ENCODE measurements around the gene TMEM219. TPM values are rescaled to one million over a fixed set of nuclear protein-coding genes. Genes with fewer than 3 reads are reported as not detected.

The TMEM219 gene
- total and polyA plus RNA-seq, 2 experiments from 2014 or later, result 106 to 189 TPM

DNA sequence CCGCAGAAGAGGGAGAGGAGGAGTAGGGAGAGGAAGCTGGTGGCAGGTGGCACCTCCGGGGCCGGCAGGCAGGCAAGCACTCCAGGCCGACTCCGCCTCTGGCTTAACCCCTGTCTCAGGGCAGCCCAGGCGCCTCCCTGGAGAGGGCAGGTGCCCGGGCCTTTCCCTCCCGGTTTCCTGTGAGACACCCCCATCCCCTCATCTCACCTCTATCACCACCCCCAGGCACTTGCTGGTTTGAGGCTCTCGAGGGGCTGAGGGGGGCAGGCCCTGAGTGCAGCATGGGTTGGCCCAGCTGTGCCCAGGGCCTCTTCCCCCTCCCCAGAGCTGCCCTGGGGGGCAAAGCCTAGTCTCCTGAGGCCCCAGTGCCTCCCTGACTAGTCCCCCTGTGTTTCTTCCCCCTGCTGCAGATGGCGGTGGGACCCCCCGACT lies 42.9 kb downstream of the TMEM219 start:
- Histone ChIP-seq H3K9me2 (replicated peaks; ENCODE audit: insufficient read depth) (no peaks in the 10 kb centered on the region), H3K27ac (no peak overlapping the region), H3K4me2 (no peak overlapping the region), H2AFZ (no peak overlapping the region), H3K9me3 (ENCODE audit: low read depth) (no peaks in the 10 kb centered on the region), H3K27me3 (peaks cover 2% of the 10 kb centered on the region), H4K20me1 (ENCODE audit: insufficient read depth, poor library complexity, severe bottlenecking) (no peaks in the 10 kb centered on the region), H3K36me3 (replicated peaks; ENCODE audit: insufficient read depth, low read depth) (no peaks in the 10 kb centered on the region), H3K79me2 (no peaks in the 10 kb centered on the region), H3K4me1 (ENCODE audit: insufficient read depth) (no peaks in the 10 kb centered on the region), H3K4me3 (no peak overlapping the region)
- 84% methylated on average over 9 of the region's 11 CpGs for WGBS (ENCODE audit: low lambda C conversion rate, missing lambda C conversion rate)
- DNase-seq (ENCODE audit: low spot score), result no peak
- TF ChIP-seq EZH2 (IDR thresholded peaks at IDR 0.05; ENCODE audit: borderline replicate concordance) (no peak), EZH2phosphoT487 (IDR thresholded peaks at IDR 0.05; ENCODE audit: low read depth, severe bottlenecking, unreplicated experiment) (no peak)
- TF ChIP-seq, protein P1, sequence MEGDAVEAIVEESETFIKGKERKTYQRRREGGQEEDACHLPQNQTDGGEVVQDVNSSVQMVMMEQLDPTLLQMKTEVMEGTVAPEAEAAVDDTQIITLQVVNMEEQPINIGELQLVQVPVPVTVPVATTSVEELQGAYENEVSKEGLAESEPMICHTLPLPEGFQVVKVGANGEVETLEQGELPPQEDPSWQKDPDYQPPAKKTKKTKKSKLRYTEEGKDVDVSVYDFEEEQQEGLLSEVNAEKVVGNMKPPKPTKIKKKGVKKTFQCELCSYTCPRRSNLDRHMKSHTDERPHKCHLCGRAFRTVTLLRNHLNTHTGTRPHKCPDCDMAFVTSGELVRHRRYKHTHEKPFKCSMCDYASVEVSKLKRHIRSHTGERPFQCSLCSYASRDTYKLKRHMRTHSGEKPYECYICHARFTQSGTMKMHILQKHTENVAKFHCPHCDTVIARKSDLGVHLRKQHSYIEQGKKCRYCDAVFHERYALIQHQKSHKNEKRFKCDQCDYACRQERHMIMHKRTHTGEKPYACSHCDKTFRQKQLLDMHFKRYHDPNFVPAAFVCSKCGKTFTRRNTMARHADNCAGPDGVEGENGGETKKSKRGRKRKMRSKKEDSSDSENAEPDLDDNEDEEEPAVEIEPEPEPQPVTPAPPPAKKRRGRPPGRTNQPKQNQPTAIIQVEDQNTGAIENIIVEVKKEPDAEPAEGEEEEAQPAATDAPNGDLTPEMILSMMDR (IDR thresholded peaks at IDR 0.05; ENCODE audit: poor library complexity), result no peak

DNA sequence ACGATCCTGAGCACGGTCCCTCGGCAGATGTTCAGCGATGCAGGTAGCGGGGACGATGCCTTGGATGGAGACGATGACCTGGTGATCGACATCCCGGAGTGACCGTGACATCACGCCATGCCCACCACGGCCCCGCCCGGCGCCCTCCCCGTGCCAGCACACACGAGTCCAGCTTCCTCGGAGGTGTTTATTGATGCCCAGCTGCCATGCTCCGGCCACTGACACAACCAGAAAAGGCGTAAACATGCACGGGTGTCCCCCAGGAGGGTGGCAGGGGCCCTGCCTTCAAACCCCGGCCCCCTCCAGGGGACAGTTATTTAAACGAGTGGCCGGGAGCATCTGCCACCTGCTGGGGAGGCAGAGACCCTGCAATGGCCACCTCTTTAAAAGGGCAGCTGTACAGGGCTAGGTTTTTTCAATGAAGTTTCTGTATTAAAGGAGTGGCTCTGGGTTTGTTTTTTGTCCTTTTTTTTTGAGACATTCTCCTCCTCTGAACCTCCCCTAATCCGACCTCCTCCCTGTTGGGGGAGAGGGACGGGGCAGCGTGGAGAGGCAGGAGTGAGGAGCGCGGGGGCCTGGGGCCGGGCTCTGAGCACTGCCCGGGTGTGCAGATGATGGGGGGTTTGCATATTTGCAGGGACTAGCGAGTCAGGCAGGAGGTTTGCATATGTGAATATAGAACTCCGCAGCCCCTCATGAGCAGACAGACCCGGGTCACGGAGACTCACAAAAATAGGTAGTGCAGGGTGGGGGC lies 43.6 kb downstream of the TMEM219 start:
- no peak overlapping the region for H2AFZ ChIP-seq
- no peaks in the 10 kb centered on the region for H3K9me2 ChIP-seq (replicated peaks; ENCODE audit: insufficient read depth)
- H3K36me3 ChIP-seq (replicated peaks; ENCODE audit: insufficient read depth, low read depth), result no peaks in the 10 kb centered on the region
- H4K20me1 ChIP-seq (ENCODE audit: insufficient read depth, poor library complexity, severe bottlenecking), result no peaks in the 10 kb centered on the region
- H3K4me3 ChIP-seq, result no peak overlapping the region
- no peaks in the 10 kb centered on the region for H3K4me1 ChIP-seq (ENCODE audit: insufficient read depth)
- peaks cover 9% of the 10 kb centered on the region for H3K27me3 ChIP-seq
- no peaks in the 10 kb centered on the region for H3K9me3 ChIP-seq (ENCODE audit: low read depth)
- H3K27ac ChIP-seq, result no peak overlapping the region
- no peaks in the 10 kb centered on the region for H3K79me2 ChIP-seq
- H3K4me2 ChIP-seq, result no peak overlapping the region
- TF ChIP-seq EZH2phosphoT487 (IDR thresholded peaks at IDR 0.05; ENCODE audit: low read depth, severe bottlenecking, unreplicated experiment) (no peak), EZH2 (IDR thresholded peaks at IDR 0.05; ENCODE audit: borderline replicate concordance) (no peak)
- TF ChIP-seq, protein P1 (IDR thresholded peaks at IDR 0.05; ENCODE audit: poor library complexity), result peak; percentile 65
- DNase-seq (ENCODE audit: low spot score), result peak; percentile 61
- WGBS (ENCODE audit: low lambda C conversion rate, missing lambda C conversion rate), result 78% methylated on average over 26 of the region's 35 CpGs

DNA sequence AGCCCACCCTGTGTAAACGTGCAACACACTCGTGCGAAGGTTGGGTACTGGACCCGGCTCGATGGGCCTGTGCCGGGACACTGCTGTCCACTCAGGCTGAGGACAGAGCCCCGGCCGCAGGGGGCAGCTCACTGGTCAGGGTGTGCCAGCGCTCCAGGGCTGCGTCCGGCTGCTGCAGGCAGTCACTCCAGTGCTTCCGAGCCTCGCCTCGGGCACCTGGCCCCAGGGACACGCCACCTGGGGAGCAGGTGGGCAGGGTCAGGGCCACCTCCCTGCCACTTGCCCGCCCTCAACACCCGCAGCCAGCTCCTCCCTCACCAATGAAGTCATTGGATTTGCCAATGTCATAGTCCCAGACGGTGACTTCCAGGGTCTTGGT lies 44.2 kb downstream of the TMEM219 start:
- Histone ChIP-seq H4K20me1 (ENCODE audit: insufficient read depth, poor library complexity, severe bottlenecking) (no peaks in the 10 kb centered on the region), H3K4me2 (no peak overlapping the region), H3K79me2 (no peaks in the 10 kb centered on the region), H3K4me1 (ENCODE audit: insufficient read depth) (no peaks in the 10 kb centered on the region), H3K9me3 (ENCODE audit: low read depth) (no peaks in the 10 kb centered on the region), H3K36me3 (replicated peaks; ENCODE audit: insufficient read depth, low read depth) (no peaks in the 10 kb centered on the region), H3K27ac (no peak overlapping the region), H3K9me2 (replicated peaks; ENCODE audit: insufficient read depth) (no peaks in the 10 kb centered on the region), H3K4me3 (no peak overlapping the region), H2AFZ (no peak overlapping the region), H3K27me3 (peaks cover 12% of the 10 kb centered on the region)
- 93% methylated on average over 16 of the region's 18 CpGs for WGBS (ENCODE audit: low lambda C conversion rate, missing lambda C conversion rate)
- no peak for DNase-seq (ENCODE audit: low spot score)
- TF ChIP-seq, protein P1 (IDR thresholded peaks at IDR 0.05; ENCODE audit: poor library complexity), result no peak
- TF ChIP-seq EZH2phosphoT487 (IDR thresholded peaks at IDR 0.05; ENCODE audit: low read depth, severe bottlenecking, unreplicated experiment) (no peak), EZH2 (IDR thresholded peaks at IDR 0.05; ENCODE audit: borderline replicate concordance) (no peak)
